Endothelial cell (in vitro differentiated cells): ENCODE data around the gene SLCO3A1. TPM values are rescaled to one million over a fixed set of nuclear protein-coding genes. Genes with fewer than 3 reads are reported as not detected.

Source experiments
- DNase-seq: peaks from one replicate; pipeline ENCODE4 v3.0.0; 2021; ENCODE audit warnings: low spot score
- H3K27ac Mint-ChIP-seq: one replicate; pipeline ENCODE4 v1.8.0; 2021; ENCODE audit warnings: mixed read lengths, inconsistent platforms; ENCODE audit not compliant: unreplicated experiment
- H3K27me3 Mint-ChIP-seq: one replicate; pipeline ENCODE4 v1.8.0; 2021; ENCODE audit warnings: mild to moderate bottlenecking, moderate library complexity, mixed read lengths, inconsistent platforms; ENCODE audit not compliant: unreplicated experiment
- H3K36me3 Mint-ChIP-seq: one replicate; pipeline ENCODE4 v1.8.0; 2021; ENCODE audit warnings: mild to moderate bottlenecking, low read depth, mixed read lengths, inconsistent platforms; ENCODE audit not compliant: unreplicated experiment
- H3K4me1 Mint-ChIP-seq: one replicate; pipeline ENCODE4 v1.8.0; 2021; ENCODE audit warnings: mild to moderate bottlenecking, mixed read lengths, inconsistent platforms; ENCODE audit not compliant: unreplicated experiment
- H3K4me3 Mint-ChIP-seq: one replicate; pipeline ENCODE4 v1.8.0; 2021; ENCODE audit warnings: mild to moderate bottlenecking, mixed read lengths, inconsistent platforms; ENCODE audit not compliant: unreplicated experiment
- H3K9me3 Mint-ChIP-seq: one replicate; pipeline ENCODE4 v1.8.0; 2021; ENCODE audit warnings: mixed read lengths, inconsistent platforms; ENCODE audit not compliant: unreplicated experiment
- CTCF ChIP-seq: fragments of 200-600 bp; sonication (generic); IDR thresholded peaks from one replicate; pipeline ENCODE4 v1.5.0; 2021; ENCODE audit warnings: antibody characterized with exemption; ENCODE audit not compliant: unreplicated experiment
- total RNA-seq: library from RNA; stranded (reverse); fragmentation: NEBNext Ultra II Directional; extraction: Animal tissue kit (Norgen Biotek cat#: 25700); gene quantifications from one replicate; pipeline ENCODE4 v1.2.1, GENCODE V29; 2021; ENCODE audit not compliant: unreplicated experiment

SLCO3A1 gene
- total RNA-seq, 1 donor from 2014 or later, result 30.9 TPM

GRCh38 chr15:92076541-92076940, 223.0 kb downstream of the SLCO3A1 start:
- Mint-ChIP-seq H3K27ac (no peak overlapping the region), H3K4me1 (peaks cover 23% of the 10 kb centered on the region), H3K27me3 (peaks cover 4% of the 10 kb centered on the region), H3K4me3 (no peak overlapping the region), H3K36me3 (no peaks in the 10 kb centered on the region), H3K9me3 (no peaks in the 10 kb centered on the region)
- no peak for TF ChIP-seq CTCF
- DNase-seq, result no peak

- peak; percentile 79 for DNase-seq
- Mint-ChIP-seq H3K9me3 (no peaks in the 10 kb centered on the region), H3K4me3 (no peak overlapping the region), H3K27me3 (peaks cover 4% of the 10 kb centered on the region), H3K4me1 (peaks cover 23% of the 10 kb centered on the region), H3K27ac (no peak overlapping the region), H3K36me3 (no peaks in the 10 kb centered on the region)
- peak; percentile 44 for TF ChIP-seq CTCF
Observed at GRCh38 chr15:92077353-92078085, 224.0 kb downstream of the SLCO3A1 start.

- no peaks in the 10 kb centered on the region for H3K9me3 Mint-ChIP-seq
- H3K4me1 Mint-ChIP-seq, result peaks cover 23% of the 10 kb centered on the region
- no peak for DNase-seq
- peaks cover 4% of the 10 kb centered on the region for H3K27me3 Mint-ChIP-seq
- TF ChIP-seq CTCF, result no peak
- H3K36me3 Mint-ChIP-seq, result no peaks in the 10 kb centered on the region
- no peak overlapping the region for H3K4me3 Mint-ChIP-seq
- H3K27ac Mint-ChIP-seq, result no peak overlapping the region
Observed at GRCh38 chr15:92078270-92078669, 224.8 kb downstream of the SLCO3A1 start.

- Mint-ChIP-seq H3K36me3 (no peaks in the 10 kb centered on the region), H3K27ac (no peak overlapping the region), H3K4me1 (peaks cover 23% of the 10 kb centered on the region), H3K9me3 (no peaks in the 10 kb centered on the region), H3K27me3 (peaks cover 4% of the 10 kb centered on the region), H3K4me3 (no peak overlapping the region)
- peak; percentile 67 for TF ChIP-seq CTCF
- DNase-seq, result no peak
Observed at GRCh38 chr15:92079047-92079446, 225.5 kb downstream of the SLCO3A1 start.

- peaks cover 18% of the 10 kb centered on the region for H3K4me1 Mint-ChIP-seq
- DNase-seq, result no peak
- no peaks in the 10 kb centered on the region for H3K9me3 Mint-ChIP-seq
- no peak overlapping the region for H3K27ac Mint-ChIP-seq
- peak; percentile 8 for TF ChIP-seq CTCF
- no peaks in the 10 kb centered on the region for H3K36me3 Mint-ChIP-seq
- H3K4me3 Mint-ChIP-seq, result no peak overlapping the region
- peaks cover 4% of the 10 kb centered on the region for H3K27me3 Mint-ChIP-seq
Observed at GRCh38 chr15:92079647-92080255, 226.2 kb downstream of the SLCO3A1 start.
